IPS DF 6.9 (cell line): ENCODE measurements around the gene KRTDAP.
"Not testable (repeated sequence)": the region's sequence is repeated elsewhere in the genome, so short reads cannot be mapped to it uniquely, and the experiment has no call there.

Source experiments
- DNase-seq: peaks from one replicate; pipeline ENCODE4 v3.0.0-alpha.2; 2013; ENCODE audit warnings: low read depth, low spot score
- H3K27ac ChIP-seq: one replicate; pipeline ENCODE4 v1.5.1; 2013; ENCODE audit warnings: low read length, control low read depth
- H3K27me3 ChIP-seq: 2 replicates; pipeline ENCODE4 v1.6.1; 2013; ENCODE audit warnings: mild to moderate bottlenecking, low read length; ENCODE audit not compliant: control insufficient read depth, insufficient read depth
- H3K36me3 ChIP-seq: 2 replicates; pipeline ENCODE4 v1.6.1; 2013; ENCODE audit warnings: low read length; ENCODE audit not compliant: control insufficient read depth, insufficient read depth
- H3K4me1 ChIP-seq: 2 replicates; pipeline ENCODE4 v1.6.1; 2013; ENCODE audit warnings: low read length; ENCODE audit not compliant: control insufficient read depth, insufficient read depth
- H3K4me3 ChIP-seq: 2 replicates; pipeline ENCODE4 v1.5.1; 2013; ENCODE audit warnings: mild to moderate bottlenecking, low read length
- H3K9me3 ChIP-seq: 2 replicates; pipeline ENCODE4 v1.6.1; 2013; ENCODE audit warnings: low read length, inconsistent platforms; ENCODE audit not compliant: control insufficient read depth, insufficient read depth
- WGBS: extraction: QIAGEN DNeasy Blood & Tissue Kit; methylation state at CpG from one replicate; pipeline ENCODE4 v1.1.7; 2013; ENCODE audit warnings: mixed read lengths, missing lambda C conversion rate; ENCODE audit not compliant: insufficient read length, insufficient coverage; 5-methylcytosine and 5-hydroxymethylcytosine counted together

KRTDAP gene

GRCh38 chr19:35466259-35466658 lies 24.0 kb downstream of the KRTDAP start:
- no peaks in the 10 kb centered on the region for H3K4me1 ChIP-seq
- DNase-seq: no peak
- WGBS: no CpG with 5 or more reads among the region's 1 CpG
- H3K36me3 ChIP-seq: no peaks in the 10 kb centered on the region
- H3K27ac ChIP-seq: no peak overlapping the region
- H3K27me3 ChIP-seq: no peaks in the 10 kb centered on the region
- no peak overlapping the region for H3K4me3 ChIP-seq
- no peaks in the 10 kb centered on the region for H3K9me3 ChIP-seq

- not testable (repeated sequence) for H3K36me3 ChIP-seq, H3K4me3 ChIP-seq, H3K4me1 ChIP-seq, H3K27ac ChIP-seq, DNase-seq, H3K27me3 ChIP-seq, H3K9me3 ChIP-seq
- no CpG with 5 or more reads among the region's 7 CpGs for WGBS
These were observed 27.3 kb downstream of the KRTDAP start for GRCh38 chr19:35462956-35463355.

- Histone ChIP-seq H3K27ac (no peak overlapping the region), H3K9me3 (no peaks in the 10 kb centered on the region), H3K27me3 (no peaks in the 10 kb centered on the region), H3K36me3 (no peaks in the 10 kb centered on the region), H3K4me3 (no peak overlapping the region), H3K4me1 (no peaks in the 10 kb centered on the region)
- no peak for DNase-seq
- no CpG with 5 or more reads among the region's 6 CpGs for WGBS
These were observed 27.7 kb downstream of the KRTDAP start for GRCh38 chr19:35462476-35462953.

GRCh38 chr19:35461788-35462187 lies 28.5 kb downstream of the KRTDAP start:
- not testable (repeated sequence) for H3K4me1 ChIP-seq, H3K36me3 ChIP-seq, H3K9me3 ChIP-seq, H3K27me3 ChIP-seq, DNase-seq, H3K4me3 ChIP-seq, H3K27ac ChIP-seq

GRCh38 chr19:35461060-35461459 lies 29.2 kb downstream of the KRTDAP start:
- Histone ChIP-seq H3K9me3 (no peaks in the 10 kb centered on the region), H3K4me1 (no peaks in the 10 kb centered on the region), H3K4me3 (no peak overlapping the region), H3K36me3 (no peaks in the 10 kb centered on the region), H3K27ac (no peak overlapping the region), H3K27me3 (no peaks in the 10 kb centered on the region)
- no CpG with 5 or more reads among the region's 9 CpGs for WGBS
- no peak for DNase-seq

- Histone ChIP-seq H3K36me3 (no peaks in the 10 kb centered on the region), H3K27ac (no peak overlapping the region), H3K4me1 (no peaks in the 10 kb centered on the region), H3K27me3 (no peaks in the 10 kb centered on the region), H3K9me3 (no peaks in the 10 kb centered on the region), H3K4me3 (no peak overlapping the region)
- no peak for DNase-seq
- WGBS: no CpG with 5 or more reads among the region's 10 CpGs
These were observed 29.7 kb downstream of the KRTDAP start for GRCh38 chr19:35460608-35461007.

- Histone ChIP-seq H3K36me3 (no peaks in the 10 kb centered on the region), H3K9me3 (no peaks in the 10 kb centered on the region), H3K27me3 (no peaks in the 10 kb centered on the region), H3K27ac (no peak overlapping the region), H3K4me1 (no peaks in the 10 kb centered on the region), H3K4me3 (no peak overlapping the region)
- no peak for DNase-seq
- no CpG with 5 or more reads among the region's 14 CpGs for WGBS
These were observed 30.7 kb downstream of the KRTDAP start for GRCh38 chr19:35459414-35460082.

- no peak overlapping the region for H3K27ac ChIP-seq
- H3K27me3 ChIP-seq: no peaks in the 10 kb centered on the region
- no peaks in the 10 kb centered on the region for H3K36me3 ChIP-seq
- DNase-seq: no peak
- no peak overlapping the region for H3K4me3 ChIP-seq
- WGBS: no CpG with 5 or more reads among the region's 10 CpGs
- no peaks in the 10 kb centered on the region for H3K9me3 ChIP-seq
- no peaks in the 10 kb centered on the region for H3K4me1 ChIP-seq
These were observed 31.4 kb downstream of the KRTDAP start for GRCh38 chr19:35458731-35459391.

GRCh38 chr19:35458192-35458591 lies 32.1 kb downstream of the KRTDAP start:
- Histone ChIP-seq H3K9me3 (no peaks in the 10 kb centered on the region), H3K27me3 (no peaks in the 10 kb centered on the region), H3K4me3 (no peak overlapping the region), H3K27ac (no peak overlapping the region), H3K36me3 (no peaks in the 10 kb centered on the region), H3K4me1 (no peaks in the 10 kb centered on the region)
- WGBS: no CpG with 5 or more reads among the region's 1 CpG
- no peak for DNase-seq

GRCh38 chr19:35457173-35457572 lies 33.1 kb downstream of the KRTDAP start:
- no peaks in the 10 kb centered on the region for H3K4me1 ChIP-seq
- no peak overlapping the region for H3K27ac ChIP-seq
- H3K9me3 ChIP-seq: no peaks in the 10 kb centered on the region
- DNase-seq: no peak
- no peak overlapping the region for H3K4me3 ChIP-seq
- H3K36me3 ChIP-seq: no peaks in the 10 kb centered on the region
- WGBS: no CpG with 5 or more reads among the region's 5 CpGs
- H3K27me3 ChIP-seq: no peaks in the 10 kb centered on the region
